NCI-H2107 (cell line): ENCODE measurements around the gene RAD51AP2.
"Not testable (repeated sequence)": the region's sequence is repeated elsewhere in the genome, so short reads cannot be mapped to it uniquely, and the experiment has no call there.

Experiments
- DNase-seq: peaks from one replicate; lab custom pipeline; 2025; lab: John Stamatoyannopoulos, UW

The RAD51AP2 gene

DNA sequence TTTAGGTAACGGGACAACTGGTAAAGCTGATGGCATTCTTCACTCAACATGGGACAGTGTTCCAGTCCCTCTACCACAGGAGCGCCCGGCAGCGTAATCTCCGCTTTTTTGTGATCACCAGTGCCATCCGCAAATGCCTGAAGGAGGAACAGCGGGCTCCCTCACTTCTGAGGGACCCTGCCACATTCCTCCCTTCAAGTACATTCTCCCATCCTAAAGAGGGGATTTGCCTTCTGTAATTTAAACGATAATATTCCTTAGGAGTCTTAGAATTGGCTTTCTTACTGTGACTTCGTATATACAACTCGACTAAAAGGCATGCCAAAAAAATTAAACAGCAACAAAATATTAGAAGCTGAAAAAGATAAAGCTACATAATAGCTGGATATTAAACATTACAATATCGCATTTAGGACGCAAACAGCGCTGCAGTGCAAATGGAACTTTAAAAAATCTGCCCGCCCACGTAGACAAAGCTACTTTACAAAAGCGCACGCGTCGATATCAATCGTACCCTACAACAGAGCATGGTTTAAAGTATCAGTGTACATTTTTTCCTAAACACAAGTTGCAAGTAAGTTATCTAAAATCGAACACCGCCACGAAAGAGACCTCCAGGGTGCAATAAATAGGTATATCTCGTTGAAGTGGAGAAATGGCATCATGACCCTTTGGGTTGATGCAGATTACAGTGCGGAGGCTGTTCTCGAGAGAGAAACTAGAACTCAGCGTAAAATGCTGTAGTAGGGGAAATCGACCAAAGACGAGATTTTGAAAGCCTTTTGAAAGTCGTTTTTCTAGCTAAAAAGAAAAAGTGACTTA, 20.0 kb upstream of the RAD51AP2 start:
- no peak for DNase-seq

DNA sequence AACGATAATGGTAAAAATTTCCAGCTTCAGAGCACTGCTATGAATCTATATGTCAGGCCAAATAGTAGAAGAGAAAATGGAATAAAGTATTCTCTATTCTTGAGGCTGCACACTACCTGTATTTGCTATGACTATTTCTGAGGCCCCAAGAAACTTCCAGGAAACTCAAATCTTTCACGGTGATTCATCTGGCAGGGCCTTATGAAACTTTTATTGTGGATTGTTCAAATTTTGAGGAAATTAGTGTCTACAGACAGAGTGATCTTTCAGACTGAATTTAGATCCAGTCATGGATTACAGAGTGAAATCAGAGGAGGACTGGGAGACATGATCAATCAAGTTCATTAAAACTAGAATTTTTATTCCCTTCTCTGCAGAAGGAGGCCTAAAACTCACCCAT, 18.2 kb upstream of the RAD51AP2 start:
- no peak for DNase-seq

GRCh38 chr2:17533546-17533945, 15.3 kb upstream of the RAD51AP2 start:
- DNase-seq = no peak

DNA sequence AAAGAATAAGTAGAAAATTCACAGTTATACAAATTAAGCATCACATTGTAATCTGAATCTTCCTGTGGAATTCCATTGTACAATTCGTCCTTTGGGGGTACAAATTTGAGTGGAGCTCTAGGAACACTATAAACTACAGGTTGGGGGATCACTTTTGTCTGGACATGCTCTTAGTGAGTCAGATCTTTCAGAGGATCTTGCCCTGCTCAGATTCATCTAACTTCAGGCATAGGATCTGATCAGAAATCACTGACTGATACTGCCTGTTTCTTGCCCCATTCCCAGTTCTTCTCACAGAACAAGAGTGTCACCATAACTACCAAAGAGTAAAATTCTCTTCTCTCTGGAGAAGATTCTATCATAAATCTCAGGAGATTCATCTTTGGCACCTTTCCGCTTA, 11.5 kb upstream of the RAD51AP2 start:
- DNase-seq = no peak

DNA sequence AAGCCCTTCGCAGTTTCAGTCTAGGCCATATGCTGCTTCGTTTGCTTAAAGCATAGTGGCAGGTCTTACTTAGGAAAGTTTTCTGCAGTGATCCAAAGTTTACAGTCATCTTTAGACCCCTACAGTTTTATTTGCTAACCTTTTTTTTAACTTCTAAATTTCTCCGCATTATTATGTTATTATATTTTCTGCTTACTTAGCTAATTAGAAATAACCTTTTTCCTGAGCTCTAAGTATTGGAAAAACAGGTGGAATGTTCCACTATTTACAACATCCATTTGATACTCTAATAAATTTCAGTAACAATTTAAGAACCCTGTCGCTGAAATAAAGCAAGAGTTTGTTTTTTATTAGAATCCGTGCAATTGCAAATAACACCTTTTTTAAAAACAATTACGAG, 4.1 kb upstream of the RAD51AP2 start:
- no peak for DNase-seq

- no peak for DNase-seq
Observed at GRCh38 chr2:17521621-17522020, 3.4 kb upstream of the RAD51AP2 start.

- DNase-seq = no peak
Observed at GRCh38 chr2:17520761-17521160, 2.5 kb upstream of the RAD51AP2 start.

GRCh38 chr2:17519486-17519885, 1.2 kb upstream of the RAD51AP2 start:
- DNase-seq = no peak

DNA sequence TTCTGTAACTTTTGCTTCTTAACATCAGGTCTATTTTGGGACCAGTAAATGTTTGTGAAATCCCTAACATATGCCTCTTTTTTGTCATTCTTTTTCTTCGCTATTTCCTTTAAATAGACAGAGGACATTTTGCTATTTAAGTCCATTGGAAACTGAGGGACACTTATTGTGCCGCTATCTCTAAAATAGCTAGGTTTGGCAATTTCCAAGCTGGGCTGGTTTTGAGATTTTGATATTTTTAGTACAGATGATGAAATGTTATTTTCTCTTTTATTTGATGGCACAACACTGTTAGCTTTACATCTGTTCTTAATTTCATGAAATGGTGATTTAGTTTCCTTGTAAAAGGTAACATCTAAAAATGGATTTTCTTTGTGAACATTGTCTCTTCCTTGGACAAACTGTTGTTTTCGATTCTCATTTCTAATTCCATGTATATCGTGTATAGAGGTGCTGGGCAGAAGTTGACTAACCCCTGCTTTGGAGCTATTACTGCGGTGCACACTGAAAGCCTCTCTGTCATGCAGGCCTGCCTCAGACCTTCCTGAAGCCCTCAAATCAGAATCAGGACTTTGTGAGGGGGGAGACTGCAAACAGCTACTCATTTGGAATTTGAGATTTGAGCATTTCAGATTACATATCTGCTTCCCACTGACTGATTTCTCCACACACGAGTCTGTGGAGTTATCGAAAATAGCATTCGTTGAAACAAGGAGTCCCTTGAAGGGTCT, 594 bp downstream of the RAD51AP2 start:
- DNase-seq = no peak

DNA sequence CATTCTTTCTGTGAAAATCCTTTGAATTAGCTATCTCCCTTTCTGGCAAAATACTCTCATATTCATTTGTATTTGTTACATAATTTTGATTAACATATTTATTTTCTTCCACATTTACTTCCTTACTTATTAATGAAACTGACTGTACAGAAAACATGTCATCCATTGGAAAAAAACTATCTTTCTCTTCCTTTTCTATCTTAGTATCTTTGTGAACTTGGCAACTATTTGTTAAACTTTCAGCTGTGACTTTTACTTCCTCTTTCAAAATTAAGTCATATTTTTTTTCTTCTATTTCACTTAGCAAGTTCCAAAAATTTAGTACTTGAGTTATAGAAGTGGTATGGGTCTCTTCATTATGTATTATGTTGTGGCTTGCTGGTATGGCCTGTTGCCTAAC, 2.6 kb downstream of the RAD51AP2 start:
- DNase-seq = no peak

GRCh38 chr2:17506736-17507616, 11.3 kb downstream of the RAD51AP2 start:
- no peak for DNase-seq

DNA sequence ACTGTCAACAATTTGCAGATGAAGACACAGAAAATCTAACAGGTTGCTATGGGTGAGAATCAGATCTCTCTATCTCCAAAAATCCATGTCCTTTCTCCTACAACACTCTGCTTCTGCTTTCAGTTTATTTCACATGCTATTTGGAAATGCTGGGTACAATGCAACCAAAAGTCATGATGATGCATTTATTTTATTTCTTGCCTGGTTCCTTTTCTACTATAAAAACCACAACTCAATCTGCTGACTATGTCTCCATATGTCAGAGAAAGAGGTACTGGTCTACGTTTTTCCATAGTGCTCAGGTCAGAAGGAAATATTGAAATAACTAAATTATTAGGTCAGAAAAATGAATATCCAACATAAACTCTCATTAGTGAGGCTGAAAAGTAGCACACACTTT, 20.5 kb downstream of the RAD51AP2 start:
- DNase-seq = no peak

- DNase-seq = no peak
Observed at GRCh38 chr2:17495590-17495989, 22.6 kb downstream of the RAD51AP2 start.

- not testable (repeated sequence) for DNase-seq
Observed at GRCh38 chr2:17490165-17490564, 28.1 kb downstream of the RAD51AP2 start.

DNA sequence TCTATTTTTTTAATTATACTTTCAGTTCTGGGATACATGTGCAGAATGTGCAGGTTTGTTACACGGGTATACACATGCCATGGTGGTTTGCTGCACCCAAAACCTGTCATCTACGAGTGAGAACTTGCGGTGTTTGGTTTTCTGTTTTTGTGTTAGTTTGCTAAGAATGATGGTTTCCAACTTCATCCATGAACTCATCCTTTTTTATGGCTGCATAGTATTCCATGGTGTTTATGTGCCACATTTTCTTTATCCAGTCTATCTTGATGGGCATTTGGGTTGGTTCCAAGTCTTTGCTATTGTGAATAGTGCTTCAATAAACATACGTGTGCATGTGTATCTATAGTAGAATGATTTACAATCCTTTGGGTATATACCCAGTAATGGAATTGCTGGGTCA, 29.6 kb downstream of the RAD51AP2 start:
- DNase-seq = not testable (repeated sequence)

GRCh38 chr2:17483496-17483895, 34.7 kb downstream of the RAD51AP2 start:
- no peak for DNase-seq

DNA sequence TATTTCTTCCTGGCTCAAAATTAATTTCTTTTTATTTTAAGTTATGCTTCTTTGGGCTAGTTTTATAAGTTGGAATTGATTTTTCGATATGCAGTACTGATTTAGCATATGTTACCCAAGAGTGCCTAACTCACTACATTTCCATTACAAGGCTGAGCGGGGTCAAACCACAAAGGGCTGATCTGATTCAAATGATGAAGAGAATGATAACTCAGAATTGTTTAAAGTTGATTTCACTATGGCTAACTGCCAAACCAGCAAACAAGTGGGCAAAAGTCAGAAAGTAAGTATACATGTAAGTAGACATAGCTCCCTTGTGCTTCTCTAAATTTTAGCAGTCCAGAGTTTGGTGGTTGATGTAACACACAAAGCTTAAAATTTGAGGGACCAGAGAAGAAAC, 35.6 kb downstream of the RAD51AP2 start:
- DNase-seq = no peak

DNA sequence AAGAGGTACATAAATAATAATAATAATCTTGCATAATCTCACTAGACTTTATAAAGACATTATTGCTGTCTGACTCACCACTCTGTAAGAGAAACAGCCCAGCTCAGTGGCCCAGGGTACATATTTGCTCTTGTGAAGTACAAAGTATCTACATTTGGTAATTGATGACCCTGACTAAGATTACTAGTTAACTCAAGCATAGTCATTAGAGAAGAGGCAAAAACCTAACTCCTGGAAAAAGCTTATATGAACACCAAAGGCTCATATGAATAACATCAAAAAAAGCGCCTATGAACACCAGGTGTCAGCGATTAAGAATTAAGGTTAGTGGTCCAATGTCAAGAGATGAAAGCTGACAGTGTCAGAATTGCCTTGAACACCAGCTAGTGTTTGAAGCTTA, 38.4 kb downstream of the RAD51AP2 start:
- no peak for DNase-seq

DNA sequence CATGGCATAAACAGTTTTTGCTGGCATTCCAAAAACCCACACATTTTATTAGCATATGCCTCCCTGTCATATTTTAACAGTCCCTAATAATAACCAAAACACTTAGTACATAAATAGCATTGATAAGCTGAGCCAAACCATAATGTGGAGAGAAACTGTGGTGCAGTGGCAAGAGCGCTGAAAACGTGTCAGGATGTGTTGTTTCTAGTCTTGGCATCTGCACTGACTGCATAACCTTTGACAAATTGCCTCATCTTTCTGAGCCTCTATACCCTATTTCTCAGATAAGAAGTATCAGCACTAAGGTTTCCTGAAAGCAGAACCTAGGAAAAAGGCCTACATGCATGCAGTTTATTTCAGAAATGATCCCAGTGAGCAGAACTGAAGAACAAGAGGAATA, 41.4 kb downstream of the RAD51AP2 start:
- DNase-seq = no peak

- DNase-seq = no peak
Observed at GRCh38 chr2:17476064-17476463, 42.2 kb downstream of the RAD51AP2 start.

DNA sequence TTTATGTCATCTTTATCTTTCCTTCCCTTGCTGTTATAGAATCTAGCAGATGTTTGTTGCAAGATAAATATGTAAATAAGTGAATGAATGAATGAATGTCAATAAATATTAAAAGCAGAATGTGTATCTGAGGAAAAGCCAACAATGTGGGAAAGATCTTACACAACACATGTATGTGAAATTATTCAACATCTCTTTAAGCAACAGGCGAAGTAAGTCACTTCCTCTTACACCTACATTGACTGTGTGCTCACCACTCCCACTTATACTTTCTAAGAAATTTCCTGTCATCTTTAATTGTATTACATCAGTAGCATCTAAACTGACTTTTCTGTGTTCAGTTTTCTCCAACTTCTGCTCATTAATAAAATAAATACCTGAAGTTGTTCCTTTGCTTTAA, 43.0 kb downstream of the RAD51AP2 start:
- DNase-seq = no peak

DNA sequence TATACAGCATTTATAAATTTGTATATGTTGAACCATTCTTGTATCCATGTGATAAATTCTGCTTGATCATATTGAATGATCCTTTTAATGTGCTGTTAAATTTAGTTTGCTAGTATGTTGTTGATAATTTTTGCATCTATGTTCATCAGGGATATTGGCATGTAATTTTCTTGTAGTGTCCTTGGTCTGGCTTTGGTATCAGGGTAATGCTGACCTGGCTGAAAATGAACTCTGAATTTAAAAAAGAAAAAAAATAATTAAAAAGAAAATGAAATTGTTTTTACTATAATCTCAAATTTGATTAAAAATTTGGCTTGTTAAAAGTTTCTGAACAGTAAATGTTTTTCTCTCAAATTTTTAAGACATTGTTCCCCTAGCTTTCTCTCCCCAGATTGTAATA, 46.3 kb downstream of the RAD51AP2 start:
- DNase-seq = no peak
